IPS-18c (cell line): ENCODE measurements around the gene PLTP.
"Not testable (repeated sequence)": the region's sequence is repeated elsewhere in the genome, so short reads cannot be mapped to it uniquely, and the experiment has no call there.

Source experiments
- H3K4me3 ChIP-seq: 2 replicates; pipeline ENCODE4 v1.7.0; 2013; ENCODE audit warnings: low read depth, mild to moderate bottlenecking, low read length, moderate library complexity; ENCODE audit not compliant: insufficient read depth
- H3K9me3 ChIP-seq: one replicate; pipeline ENCODE4 v1.6.1; 2013; ENCODE audit warnings: mild to moderate bottlenecking, low read length, moderate library complexity; ENCODE audit not compliant: control insufficient read depth, insufficient read depth

Gene PLTP

DNA sequence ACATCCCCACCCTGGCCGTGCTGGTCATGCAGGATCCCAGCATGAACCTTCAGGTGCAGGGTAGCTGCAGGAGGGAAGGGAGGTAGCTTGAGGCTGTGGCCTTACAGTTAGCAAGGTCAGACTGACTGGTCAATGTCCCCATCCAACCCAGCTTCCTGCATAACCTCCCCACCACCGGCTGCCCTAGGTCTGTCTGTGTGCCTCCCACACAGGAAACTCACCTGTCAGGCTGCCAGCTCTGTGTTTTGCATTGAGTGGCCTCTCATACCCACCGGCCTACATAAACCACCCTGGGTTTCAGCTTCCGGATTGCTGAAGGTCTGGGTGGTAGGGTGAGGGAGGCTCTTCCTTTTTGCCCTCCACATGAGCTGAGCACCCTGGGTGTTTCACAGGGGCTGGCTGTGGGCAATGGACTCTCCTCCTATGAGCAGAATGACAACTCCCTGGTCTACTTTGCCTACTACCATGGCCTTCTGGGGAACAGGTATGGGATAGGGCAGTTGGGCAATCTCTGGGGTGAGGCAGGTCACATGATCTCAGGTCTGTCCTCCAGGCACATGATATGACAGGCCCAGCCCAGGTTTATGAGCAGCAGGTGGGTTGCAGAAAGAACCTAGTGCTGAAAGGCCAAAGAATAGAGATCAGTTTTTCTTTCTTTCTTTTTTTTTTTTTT lies 19.0 kb downstream of the PLTP start:
- no peak overlapping the region for H3K4me3 ChIP-seq
- H3K9me3 ChIP-seq, result no peaks in the 10 kb centered on the region

DNA sequence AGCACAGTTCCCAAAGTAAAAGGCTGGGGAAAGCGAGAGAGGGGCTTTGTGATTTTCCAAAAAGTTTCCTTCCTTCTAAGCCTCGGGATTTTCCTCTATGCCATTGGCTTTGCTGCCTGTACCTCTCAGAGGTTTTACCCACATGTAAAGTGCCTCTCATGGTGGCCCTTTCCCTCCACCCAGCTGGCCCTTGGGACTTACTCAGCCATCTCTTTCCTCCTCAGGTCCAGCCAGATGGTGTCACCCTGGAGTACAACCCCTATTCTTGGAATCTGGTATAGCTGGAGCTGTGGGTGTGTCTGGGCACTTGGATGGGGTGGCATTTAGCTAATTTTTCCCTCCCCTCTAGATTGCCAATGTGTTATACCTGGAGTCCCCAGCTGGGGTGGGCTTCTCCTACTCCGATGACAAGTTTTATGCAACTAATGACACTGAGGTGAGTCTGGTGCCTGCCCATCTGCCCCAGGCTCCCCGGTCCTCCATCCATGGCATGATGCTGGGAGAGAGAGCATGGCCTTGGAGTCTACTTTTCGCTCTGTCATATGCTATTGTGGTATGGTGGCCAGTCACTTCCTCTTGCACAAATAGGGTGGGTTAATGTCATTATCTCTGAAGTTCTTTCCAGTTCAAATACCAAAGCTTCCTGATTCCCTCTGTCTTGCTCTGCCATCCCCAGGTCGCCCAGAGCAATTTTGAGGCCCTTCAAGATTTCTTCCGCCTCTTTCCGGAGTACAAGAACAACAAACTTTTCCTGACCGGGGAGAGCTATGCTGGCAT lies 19.7 kb downstream of the PLTP start:
- H3K4me3 ChIP-seq, result peak overlapping the region; percentile 77; the same call in 1 of the 2 replicates
- H3K9me3 ChIP-seq, result no peaks in the 10 kb centered on the region

DNA sequence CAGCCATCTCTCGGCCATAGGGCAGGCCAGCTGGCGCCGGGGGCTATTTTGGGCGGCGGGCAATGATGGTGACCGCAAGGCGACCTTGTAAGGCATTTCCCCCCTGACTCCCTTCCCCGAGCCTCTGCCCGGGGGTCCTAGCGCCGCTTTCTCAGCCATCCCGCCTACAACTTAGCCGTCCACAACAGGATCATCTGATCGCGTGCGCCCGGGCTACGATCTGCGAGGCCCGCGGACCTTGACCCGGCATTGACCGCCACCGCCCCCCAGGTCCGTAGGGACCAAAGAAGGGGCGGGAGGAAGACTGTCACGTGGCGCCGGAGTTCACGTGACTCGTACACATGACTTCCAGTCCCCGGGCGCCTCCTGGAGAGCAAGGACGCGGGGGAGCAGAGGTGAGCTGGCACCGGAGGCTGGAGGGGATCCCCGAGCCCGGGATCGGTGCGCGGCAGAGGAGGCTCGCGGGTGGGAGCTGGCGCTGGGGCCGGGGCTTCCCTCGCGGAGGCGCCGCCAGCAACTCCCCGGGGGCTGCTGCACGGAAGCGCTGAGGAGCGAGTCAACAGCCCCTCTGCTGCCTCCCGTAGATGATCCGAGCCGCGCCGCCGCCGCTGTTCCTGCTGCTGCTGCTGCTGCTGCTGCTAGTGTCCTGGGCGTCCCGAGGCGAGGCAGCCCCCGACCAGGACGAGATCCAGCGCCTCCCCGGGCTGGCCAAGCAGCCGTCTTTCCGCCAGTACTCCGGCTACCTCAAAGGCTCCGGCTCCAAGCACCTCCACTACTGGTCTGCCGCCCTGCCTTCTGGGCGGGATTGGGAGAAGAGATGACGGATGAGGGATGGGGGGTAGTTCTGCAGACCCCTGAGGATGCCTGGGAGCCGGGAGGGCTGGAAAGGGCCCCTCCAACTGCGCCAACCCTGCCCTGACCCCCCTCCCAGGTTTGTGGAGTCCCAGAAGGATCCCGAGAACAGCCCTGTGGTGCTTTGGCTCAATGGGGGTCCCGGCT lies 20.7 kb downstream of the PLTP start, which contains the start of the genes CTSA and NEURL2:
TSS of gene CTSA (plus strand) at position 351 of the 999 bp plus-strand sequence. CDS start at position 585, 234 bp downstream.
TSS of gene NEURL2 (minus strand) at position 224 of the 999 bp plus-strand sequence. CDS start at position 7, 217 bp downstream.
- Histone ChIP-seq H3K4me3 (peak within 1 kb of the TSS; percentile 77), H3K9me3 (no peaks in the 10 kb centered on the region)

DNA sequence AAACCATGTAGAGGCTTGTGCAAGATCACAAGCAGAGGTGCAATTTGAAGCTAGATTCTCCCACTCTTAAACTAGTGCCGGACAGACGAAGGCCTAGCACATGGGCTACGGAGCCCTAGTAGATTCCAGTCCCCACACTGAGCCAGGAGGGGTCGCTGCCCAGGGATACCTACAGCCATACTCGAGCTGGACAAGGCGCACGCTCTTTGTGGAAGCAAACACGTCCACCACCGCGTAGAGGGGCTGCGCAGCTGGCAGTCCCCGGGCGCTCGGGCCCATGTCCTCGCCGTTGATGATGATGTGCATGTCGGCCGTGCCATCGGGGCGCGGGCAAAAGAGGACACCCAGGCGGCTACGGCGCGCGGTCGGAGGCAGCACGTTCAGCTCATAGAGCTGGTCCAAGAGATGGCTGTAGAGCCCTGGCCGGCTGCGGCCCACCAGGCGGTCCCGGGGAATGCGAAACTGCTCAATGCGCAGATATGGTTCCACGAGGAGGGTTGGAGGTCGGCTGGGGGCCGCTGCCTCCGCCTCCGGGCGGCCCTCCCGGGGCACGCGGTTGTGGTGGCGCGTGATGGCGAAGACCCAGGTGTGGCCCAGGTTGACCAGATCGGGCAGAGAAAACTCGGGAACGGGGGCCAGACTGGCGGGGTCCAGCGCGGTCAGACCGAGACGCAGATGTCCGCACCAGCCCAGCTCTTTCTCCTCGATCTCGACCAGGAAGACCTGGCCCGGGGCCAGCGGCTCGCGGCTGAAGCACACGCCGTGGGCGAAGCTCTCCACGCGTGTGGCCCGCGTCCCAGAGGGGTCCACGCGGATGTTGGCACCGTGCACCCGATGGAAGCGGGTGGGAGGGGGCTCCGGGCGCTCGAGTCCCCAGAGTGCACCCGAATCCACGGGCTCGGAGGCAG lies 21.6 kb downstream of the PLTP start:
- no peaks in the 10 kb centered on the region for H3K9me3 ChIP-seq
- peak overlapping the region; percentile 77 for H3K4me3 ChIP-seq

DNA sequence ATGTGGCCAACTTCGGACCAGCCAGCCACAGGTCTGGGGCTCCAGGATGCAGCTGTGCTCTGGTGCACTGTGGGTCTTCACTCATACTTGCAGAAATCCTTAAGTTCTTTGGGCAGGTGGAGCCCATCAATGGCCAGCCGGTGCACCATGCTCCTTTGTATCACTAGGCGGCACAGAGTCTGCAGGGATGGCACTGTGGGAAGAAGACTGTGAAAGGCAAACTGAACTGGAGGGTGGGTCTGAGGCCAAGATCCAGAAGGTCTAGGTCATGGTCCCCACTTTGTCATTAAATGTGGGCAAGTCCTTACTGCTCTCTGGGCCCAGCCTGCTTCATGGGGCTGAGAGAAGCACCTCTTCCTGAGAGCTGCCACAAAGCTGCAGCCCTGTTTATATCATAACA lies 23.3 kb downstream of the PLTP start:
- no peak overlapping the region for H3K4me3 ChIP-seq
- H3K9me3 ChIP-seq, result no peaks in the 10 kb centered on the region

DNA sequence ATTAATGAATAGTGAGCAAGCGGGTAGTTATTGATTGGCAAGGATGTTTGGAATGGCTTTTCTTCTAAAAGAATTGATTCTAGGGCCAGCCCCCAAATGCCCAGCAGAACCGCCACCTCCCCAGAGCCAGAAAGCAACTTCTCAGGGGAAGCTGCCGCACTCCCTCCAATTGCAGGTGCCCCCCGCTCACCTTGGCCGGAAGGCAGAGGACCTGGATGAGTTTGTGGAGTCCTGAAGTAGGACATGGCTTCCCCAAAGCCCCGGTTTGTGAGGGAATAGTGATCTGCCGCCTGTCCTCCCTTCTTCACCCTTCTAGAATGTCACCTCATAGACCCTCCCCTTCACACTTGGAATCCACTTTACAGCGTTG lies 24.6 kb downstream of the PLTP start, which contains the start of gene SPATA25:
TSS of gene SPATA25 (minus strand) at position 277 of the 370 bp plus-strand sequence. CDS start at position 245, 32 bp downstream.
- Histone ChIP-seq H3K9me3 (no peaks in the 10 kb centered on the region), H3K4me3 (no peak within 1 kb of the TSS)

DNA sequence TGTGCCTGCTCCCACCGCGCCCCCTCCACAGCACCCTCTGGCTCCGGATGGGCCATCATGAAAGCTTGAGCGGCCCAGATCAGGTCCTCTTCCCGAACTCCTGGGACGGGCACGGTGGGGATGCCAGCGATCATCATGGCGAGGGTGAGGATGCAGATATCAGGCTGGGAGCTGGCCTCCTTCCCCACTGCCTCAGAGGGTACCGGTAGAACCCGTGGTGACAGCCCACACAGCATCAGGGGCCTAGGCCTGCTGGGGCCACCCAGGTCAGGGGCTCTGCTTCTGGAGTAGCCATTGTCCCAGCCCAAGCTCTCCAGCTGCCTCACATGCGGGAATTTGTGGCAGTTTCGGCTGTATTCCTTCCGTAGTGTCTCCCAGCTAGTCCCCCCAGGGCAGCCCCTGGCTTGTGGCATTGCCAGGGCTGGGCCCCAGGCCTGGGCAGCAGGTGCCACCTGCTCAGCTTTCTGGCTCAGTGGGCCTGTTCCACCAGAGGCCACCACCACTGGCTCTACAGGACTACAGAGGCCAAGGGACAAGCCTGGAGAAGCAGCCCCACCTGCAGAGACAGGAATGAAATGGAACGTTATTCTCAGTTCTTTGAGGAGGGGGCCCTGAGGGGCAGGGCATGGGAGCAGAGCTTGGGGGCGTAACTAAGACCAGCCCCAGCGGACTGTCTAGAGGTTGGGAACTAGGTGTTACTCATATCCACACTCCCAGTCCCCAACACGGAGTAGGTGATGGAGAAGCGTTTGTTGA lies 25.2 kb downstream of the PLTP start:
- Histone ChIP-seq H3K4me3 (no peak overlapping the region), H3K9me3 (no peaks in the 10 kb centered on the region)

DNA sequence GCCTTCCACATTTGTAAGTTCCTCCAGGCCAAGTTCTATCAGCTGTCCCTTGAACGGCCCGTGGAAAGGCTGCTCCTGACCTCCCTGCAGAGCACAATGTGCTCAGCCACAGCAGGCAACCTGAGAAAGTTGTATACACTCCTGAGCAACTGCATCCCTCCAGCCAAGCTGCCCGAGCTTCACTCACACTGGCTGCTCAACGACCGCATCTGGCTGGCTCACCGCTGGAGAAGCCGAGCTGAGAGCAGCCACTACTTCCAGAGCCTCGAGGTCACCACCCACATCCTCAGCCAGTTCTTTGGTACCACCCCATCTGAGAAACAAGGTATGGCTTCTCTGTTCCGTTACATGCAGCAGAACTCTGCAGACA lies 28.9 kb downstream of the PLTP start:
- no peak overlapping the region for H3K4me3 ChIP-seq
- no peaks in the 10 kb centered on the region for H3K9me3 ChIP-seq

DNA sequence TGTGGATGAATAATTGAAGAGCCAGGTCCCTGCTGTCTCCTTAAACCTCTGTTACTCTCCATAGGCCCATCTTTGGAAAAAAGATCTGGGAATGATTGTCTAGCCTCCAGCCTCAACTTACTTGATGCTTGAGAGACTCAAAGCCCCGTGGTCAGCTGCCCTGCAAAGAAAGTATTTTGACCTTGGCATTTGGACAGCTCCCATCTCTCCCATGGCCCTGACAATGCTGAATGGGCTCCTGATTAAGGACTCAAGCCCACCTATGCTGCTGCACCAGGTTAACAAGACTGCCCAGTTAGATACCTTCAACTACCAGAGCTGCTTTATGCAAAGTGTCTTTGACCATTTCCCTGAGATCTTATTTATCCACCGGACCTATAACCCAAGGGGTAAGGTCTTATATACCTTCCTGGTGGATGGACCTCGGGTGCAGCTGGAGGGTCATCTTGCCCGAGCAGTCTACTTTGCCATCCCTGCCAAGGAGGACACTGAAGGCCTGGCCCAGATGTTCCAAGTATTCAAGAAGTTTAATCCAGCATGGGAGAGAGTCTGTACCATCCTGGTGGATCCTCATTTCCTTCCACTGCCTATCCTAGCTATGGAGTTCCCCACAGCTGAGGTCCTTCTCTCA lies 29.4 kb downstream of the PLTP start:
- H3K4me3 ChIP-seq, result no peak overlapping the region

DNA sequence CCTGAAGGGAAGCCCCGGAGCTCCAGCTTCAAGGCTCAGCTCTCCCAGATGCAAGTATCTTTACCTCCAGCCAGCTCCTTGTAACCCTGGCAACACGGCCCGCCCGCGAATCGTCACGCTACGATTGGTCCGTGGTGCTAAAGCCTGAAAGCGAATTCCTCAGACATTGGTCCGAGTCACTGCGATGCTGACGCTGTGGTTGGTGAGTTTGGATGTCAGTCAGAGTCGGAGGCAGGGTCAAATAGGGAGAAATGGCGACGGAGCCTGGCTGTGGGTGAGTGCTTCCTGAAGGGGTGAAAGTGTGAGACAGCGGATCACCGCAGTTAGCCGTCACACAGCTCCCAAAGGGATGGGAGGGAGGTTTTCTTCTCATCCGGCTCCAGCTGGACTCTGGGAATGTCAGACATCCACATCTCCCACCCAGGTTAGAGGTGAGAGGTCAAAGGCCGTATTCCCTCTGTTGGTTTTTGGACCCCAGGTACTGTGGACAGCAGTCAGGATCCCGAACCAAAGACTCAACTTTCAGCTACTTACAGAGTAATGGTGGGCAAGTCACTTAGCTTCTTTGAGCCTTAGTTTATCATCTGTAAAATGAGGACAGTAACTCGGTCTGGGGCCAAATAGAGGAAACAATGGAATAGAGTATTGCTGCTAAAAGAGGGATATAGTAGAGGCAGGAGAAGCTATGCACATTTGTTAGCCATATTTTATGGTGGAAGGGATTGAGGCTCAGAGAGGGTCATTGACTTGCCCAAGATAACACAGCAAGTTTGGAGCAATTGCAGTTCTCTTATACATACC lies 30.8 kb downstream of the PLTP start, which contains the start of gene ZSWIM1:
TSS of gene ZSWIM1 (plus strand) at position 240 of the 801 bp plus-strand sequence. CDS start 1,366 bp downstream, outside the sequence.
- peak within 1 kb of the TSS; percentile 78 for H3K4me3 ChIP-seq

More for the DNA sequence above, 29.4 kb downstream of the PLTP start:
- H3K9me3 ChIP-seq, result no peaks in the 10 kb centered on the region

DNA sequence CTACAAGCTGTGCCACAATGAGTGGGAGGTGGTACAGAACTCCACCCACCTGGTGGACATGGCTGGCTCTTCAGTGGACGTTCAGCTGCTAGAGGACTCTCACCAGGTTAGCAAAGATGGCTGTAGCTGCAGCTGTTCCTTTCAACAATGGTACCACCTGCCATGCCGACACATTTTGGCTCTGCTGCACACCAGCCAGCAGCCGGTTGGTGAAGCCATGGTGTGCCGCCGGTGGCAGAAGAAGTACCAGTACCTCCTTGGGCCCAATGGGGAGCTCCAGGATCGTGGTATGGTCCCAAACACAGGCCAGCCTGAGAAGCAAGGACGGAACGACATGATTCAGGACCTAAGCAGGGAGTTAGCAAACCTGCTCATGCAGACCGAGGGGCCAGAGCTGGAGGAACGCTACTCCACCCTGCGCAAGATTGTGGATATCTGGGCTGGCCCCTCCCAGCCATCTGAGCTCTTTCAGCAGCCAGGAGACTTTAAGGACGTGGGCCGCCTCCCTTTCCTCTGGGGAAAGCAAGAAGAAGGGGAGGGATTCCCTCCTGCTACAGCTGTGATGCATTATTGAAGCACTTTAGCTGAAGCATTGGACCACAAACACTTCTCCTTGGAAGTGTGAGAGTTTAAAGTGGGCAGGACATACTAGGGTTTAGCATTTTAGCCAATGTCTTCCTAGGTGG lies 33.7 kb downstream of the PLTP start:
- Histone ChIP-seq H3K9me3 (no peaks in the 10 kb centered on the region), H3K4me3 (no peak overlapping the region; the same call in 1 of the 2 replicates)

More for the DNA sequence above, 30.8 kb downstream of the PLTP start, which contains the start of gene ZSWIM1:
- no peaks in the 10 kb centered on the region for H3K9me3 ChIP-seq

DNA sequence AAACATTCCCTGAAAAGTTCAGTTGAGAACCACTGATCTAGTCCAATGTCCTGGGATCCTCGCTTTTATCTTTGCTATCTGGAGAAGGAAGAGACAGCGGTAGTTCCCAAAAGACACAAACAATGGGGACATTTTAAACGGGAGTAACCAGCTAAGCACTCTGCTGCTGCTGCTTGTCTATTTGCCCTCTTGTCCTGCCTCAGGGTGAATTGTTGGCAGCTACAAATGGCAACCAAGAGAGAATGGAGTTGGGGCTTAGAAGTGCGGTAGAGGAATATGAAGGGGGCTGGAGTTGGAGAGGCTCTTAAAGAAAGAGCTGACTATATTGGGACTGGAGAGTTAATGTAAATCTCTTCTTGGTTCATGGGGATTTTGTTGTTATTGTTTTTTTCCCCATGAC lies 37.4 kb downstream of the PLTP start:
- no peaks in the 10 kb centered on the region for H3K9me3 ChIP-seq
- no peak overlapping the region for H3K4me3 ChIP-seq

DNA sequence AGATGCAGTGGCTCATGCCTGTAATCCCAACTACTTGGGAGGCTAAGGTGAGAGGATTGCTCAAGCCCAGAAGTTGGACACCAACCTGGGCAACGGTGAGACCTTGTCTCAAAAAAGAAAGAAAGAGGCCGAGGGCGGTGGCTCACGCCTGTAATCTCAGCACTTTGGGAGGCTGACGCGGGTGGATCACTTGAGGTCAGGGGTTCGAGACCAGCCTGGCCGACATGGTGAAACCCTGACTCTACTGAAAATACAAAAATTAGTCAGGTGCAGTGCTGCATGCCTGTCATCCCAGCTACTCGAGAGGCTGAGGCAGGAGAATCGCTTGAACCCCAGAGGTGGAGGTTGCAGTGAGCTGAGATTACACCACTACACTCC lies 37.9 kb downstream of the PLTP start:
- H3K9me3 ChIP-seq, H3K4me3 ChIP-seq: not testable (repeated sequence)
